GM12891 (cell line): ENCODE results near the gene SDCCAG8.

Experiments used
- DNase-seq: peaks from one replicate; pipeline ENCODE4 v3.0.0; 2011; ENCODE audit warnings: low spot score; ENCODE audit not compliant: insufficient read length
- FAIRE-seq: peaks from 2 replicates; lab custom pipeline; 2011; peaks lifted over from hg19 to GRCh38; lab: Jason Lieb, UNC
- PAX5 ChIP-seq: IDR thresholded peaks from 2 replicates; pipeline ENCODE4 v1.6.1; 2011; ENCODE audit warnings: low read length, moderate library complexity, mild to moderate bottlenecking; ENCODE audit not compliant: insufficient read depth, severe bottlenecking
- POLR2A ChIP-seq: IDR thresholded peaks from 2 replicates; pipeline ENCODE4 v1.6.1; 2011; ENCODE audit warnings: low read depth, low read length, control low read depth
- POLR2AphosphoS5 ChIP-seq: IDR thresholded peaks from 2 replicates; pipeline ENCODE4 v1.6.1; 2011; ENCODE audit warnings: low read depth, low read length, control low read depth
- POU2F2 ChIP-seq: IDR thresholded peaks from 2 replicates; pipeline ENCODE4 v1.6.1; 2011; ENCODE audit warnings: low read depth, mild to moderate bottlenecking, control low read depth, low read length, moderate library complexity
- SPI1 ChIP-seq: IDR thresholded peaks from 2 replicates; pipeline ENCODE4 v1.6.1; 2011; ENCODE audit warnings: low read depth, low read length, control low read depth
- TAF1 ChIP-seq: IDR thresholded peaks from 2 replicates; pipeline ENCODE4 v1.6.1; 2011; ENCODE audit warnings: low read depth, low read length, control low read depth

SDCCAG8 gene

GRCh38 chr1:243363832-243364231 lies 108.0 kb downstream of the SDCCAG8 start:
- FAIRE-seq (no peak), DNase-seq (no peak)
- no peak for TF ChIP-seq PAX5
- no peak for TF ChIP-seq TAF1
- TF ChIP-seq POLR2A, result no peak
- no peak for TF ChIP-seq POU2F2
- TF ChIP-seq SPI1, result no peak
- TF ChIP-seq POLR2AphosphoS5, result no peak

GRCh38 chr1:243364330-243364729 lies 108.5 kb downstream of the SDCCAG8 start:
- TF ChIP-seq SPI1 (no peak), POLR2AphosphoS5 (no peak)
- FAIRE-seq (peak; percentile 26), DNase-seq (no peak)

GRCh38 chr1:243364866-243365265 lies 109.0 kb downstream of the SDCCAG8 start:
- TF ChIP-seq POU2F2, result no peak
- TF ChIP-seq POLR2A, result no peak
- TF ChIP-seq TAF1, result no peak
- no peak for TF ChIP-seq PAX5
- no peak for TF ChIP-seq POLR2AphosphoS5
- FAIRE-seq (no peak), DNase-seq (no peak)

- FAIRE-seq, result no peak
- TF ChIP-seq POLR2AphosphoS5 (no peak), PAX5 (no peak), SPI1 (no peak), POU2F2 (no peak), POLR2A (no peak), TAF1 (no peak)
- DNase-seq, result no peak
Measured at GRCh38 chr1:243367314-243367713, 111.5 kb downstream of the SDCCAG8 start.

GRCh38 chr1:243374412-243374811 lies 118.6 kb downstream of the SDCCAG8 start:
- no peak for FAIRE-seq
- no peak for TF ChIP-seq POLR2AphosphoS5
- no peak for TF ChIP-seq POLR2A
- TF ChIP-seq TAF1, result no peak
- TF ChIP-seq POU2F2, result no peak
- no peak for TF ChIP-seq SPI1
- no peak for TF ChIP-seq PAX5
- no peak for DNase-seq

- TF ChIP-seq PAX5, result no peak
- no peak for TF ChIP-seq POLR2AphosphoS5
- TF ChIP-seq TAF1, result no peak
- no peak for TF ChIP-seq POLR2A
- TF ChIP-seq SPI1, result no peak
- TF ChIP-seq POU2F2, result no peak
- no peak for FAIRE-seq
- no peak for DNase-seq
Measured at GRCh38 chr1:243375596-243375995, 119.8 kb downstream of the SDCCAG8 start.

GRCh38 chr1:243378669-243379068 lies 122.8 kb downstream of the SDCCAG8 start:
- TF ChIP-seq SPI1 (no peak), POU2F2 (no peak), TAF1 (no peak), POLR2A (no peak), PAX5 (no peak), POLR2AphosphoS5 (no peak)
- DNase-seq (no peak), FAIRE-seq (no peak)

- TF ChIP-seq POLR2A, result no peak
- TF ChIP-seq POU2F2, result no peak
- TF ChIP-seq POLR2AphosphoS5, result no peak
- TF ChIP-seq SPI1, result no peak
- TF ChIP-seq PAX5, result no peak
- no peak for TF ChIP-seq TAF1
- no peak for DNase-seq
- FAIRE-seq, result no peak
Measured at GRCh38 chr1:243379208-243379607, 123.4 kb downstream of the SDCCAG8 start.

GRCh38 chr1:243379706-243380105 lies 123.9 kb downstream of the SDCCAG8 start:
- DNase-seq (no peak), FAIRE-seq (no peak)
- no peak for TF ChIP-seq PAX5
- no peak for TF ChIP-seq POLR2AphosphoS5
- no peak for TF ChIP-seq SPI1
- no peak for TF ChIP-seq POLR2A
- no peak for TF ChIP-seq TAF1
- TF ChIP-seq POU2F2, result no peak

GRCh38 chr1:243388276-243388675 lies 132.4 kb downstream of the SDCCAG8 start:
- no peak for FAIRE-seq
- no peak for TF ChIP-seq POLR2AphosphoS5
- no peak for TF ChIP-seq SPI1
- TF ChIP-seq TAF1, result no peak
- no peak for TF ChIP-seq PAX5
- no peak for TF ChIP-seq POU2F2
- no peak for TF ChIP-seq POLR2A
- DNase-seq, result no peak
